Mesenchymal stem cell (in vitro differentiated cells and primary cell): Measurements from ENCODE around the gene GJC2.
A peak's percentile ranks its signal among the peaks of the same experiment; 100 is the strongest.

Source experiments
- DNase-seq: peaks from one replicate; pipeline ENCODE4 v3.0.0-alpha.2; 2013
- H2AFZ ChIP-seq: one replicate; pipeline ENCODE4 v1.6.1; 2013; ENCODE audit warnings: low read depth, mild to moderate bottlenecking, control low read depth, inconsistent platforms, low read length, moderate library complexity
- H2AK5ac ChIP-seq: 2 replicates; pipeline ENCODE4 v1.6.1; 2013; ENCODE audit warnings: low read length, moderate library complexity, mild to moderate bottlenecking, inconsistent platforms; ENCODE audit not compliant: severe bottlenecking
- H2BK120ac ChIP-seq: one replicate; pipeline ENCODE4 v1.6.1; 2013; ENCODE audit warnings: low read depth, mild to moderate bottlenecking, inconsistent platforms, low read length, moderate library complexity
- H2BK12ac ChIP-seq, 2 experiments: one replicate each; pipeline ENCODE4 v1.6.1; 2013; ENCODE audit warnings: inconsistent platforms in 2 of 2, low read length in 2 of 2, mild to moderate bottlenecking in 2 of 2, moderate library complexity in 2 of 2, control low read depth in 1 of 2
- H2BK15ac ChIP-seq: one replicate; pipeline ENCODE4 v1.6.1; 2013; ENCODE audit warnings: mild to moderate bottlenecking, low read depth, inconsistent platforms; ENCODE audit not compliant: poor library complexity, severe bottlenecking
- H2BK5ac ChIP-seq: 2 replicates; pipeline ENCODE4 v1.6.1; 2013; ENCODE audit warnings: low read depth, mild to moderate bottlenecking, low read length, control low read depth, inconsistent platforms; ENCODE audit not compliant: poor library complexity, severe bottlenecking
- H3K14ac ChIP-seq, 2 experiments: one replicate each; pipeline ENCODE4 v1.6.1; 2013; ENCODE audit warnings: inconsistent platforms in 2 of 2, low read length in 2 of 2, control low read depth in 1 of 2, mild to moderate bottlenecking in 1 of 2, moderate library complexity in 1 of 2
- H3K18ac ChIP-seq, 2 experiments: one replicate each; pipeline ENCODE4 v1.6.1; 2013; ENCODE audit warnings: inconsistent platforms in 2 of 2, low read length in 2 of 2, control low read depth in 1 of 2, low read depth in 1 of 2, mild to moderate bottlenecking in 1 of 2
- H3K23ac ChIP-seq, 2 experiments: one replicate each; pipeline ENCODE4 v1.6.1; 2013; ENCODE audit warnings: inconsistent platforms in 2 of 2, low read length in 2 of 2, mild to moderate bottlenecking in 2 of 2, moderate library complexity in 2 of 2, control low read depth in 1 of 2
- H3K27ac ChIP-seq: 2 replicates; pipeline ENCODE4 v1.5.1; 2013; ENCODE audit warnings: mild to moderate bottlenecking, moderate library complexity, low read length, control low read depth, inconsistent platforms; ENCODE audit not compliant: poor library complexity, severe bottlenecking
- H3K27me3 ChIP-seq, 2 experiments: 2 replicates each; pipeline versions ENCODE4 v1.6.1 to v1.7.0; 2013; ENCODE audit warnings: low read length in 2 of 2, mild to moderate bottlenecking in 2 of 2, moderate library complexity in 2 of 2, control low read depth in 1 of 2, inconsistent platforms in 1 of 2; ENCODE audit not compliant: control insufficient read depth in 1 of 2, insufficient read depth in 1 of 2
- H3K36me3 ChIP-seq, 2 experiments: 2 replicates each; pipeline versions ENCODE4 v1.6.1 to v1.7.0; 2013; ENCODE audit warnings: low read length in 2 of 2, control low read depth in 1 of 2, inconsistent platforms in 1 of 2, low read depth in 1 of 2, mild to moderate bottlenecking in 1 of 2; ENCODE audit not compliant: insufficient read depth in 2 of 2, control insufficient read depth in 1 of 2
- H3K4ac ChIP-seq, 2 experiments: one replicate each; pipeline ENCODE4 v1.6.1; 2013; ENCODE audit warnings: inconsistent platforms in 2 of 2, low read length in 2 of 2, mild to moderate bottlenecking in 2 of 2, moderate library complexity in 2 of 2, control low read depth in 1 of 2, low read depth in 1 of 2
- H3K4me1 ChIP-seq: 2 replicates; pipeline ENCODE4 v1.6.1; 2013; ENCODE audit warnings: low read depth, low read length, control low read depth; ENCODE audit not compliant: control insufficient read depth, insufficient read depth
- H3K4me2 ChIP-seq: 2 replicates; pipeline ENCODE4 v1.6.1; 2013; ENCODE audit warnings: low read length, mild to moderate bottlenecking, inconsistent platforms; ENCODE audit not compliant: poor library complexity, severe bottlenecking
- H3K4me3 ChIP-seq, 2 experiments: 2 replicates each; pipeline versions ENCODE4 v1.5.1 to v1.7.0; 2013; ENCODE audit warnings: low read length in 2 of 2, mild to moderate bottlenecking in 2 of 2, control low read depth in 1 of 2, low read depth in 1 of 2; ENCODE audit not compliant: insufficient read depth in 1 of 2
- H3K79me1 ChIP-seq: replicated peaks from 2 replicates; pipeline ENCODE4 v1.6.1; 2013; ENCODE audit warnings: mild to moderate bottlenecking, control low read depth, low read length, inconsistent platforms; ENCODE audit not compliant: poor library complexity, severe bottlenecking
- H3K9ac ChIP-seq: 2 replicates; pipeline ENCODE4 v1.7.0; 2013; ENCODE audit warnings: mild to moderate bottlenecking, low read length, moderate library complexity
- H3K9me3 ChIP-seq: 2 replicates; pipeline ENCODE4 v1.7.0; 2013; ENCODE audit warnings: mild to moderate bottlenecking, low read length; ENCODE audit not compliant: control insufficient read depth
- H4K8ac ChIP-seq: one replicate; pipeline ENCODE4 v1.6.1; 2013; ENCODE audit warnings: inconsistent platforms, mild to moderate bottlenecking, low read length, moderate library complexity
- H4K91ac ChIP-seq: one replicate; pipeline ENCODE4 v1.6.1; 2013; ENCODE audit warnings: mild to moderate bottlenecking, low read length, inconsistent platforms
- WGBS: methylation state at CpG from one replicate; pipeline ENCODE4 v1.1.7; 2013; ENCODE audit warnings: mixed read lengths; 5-methylcytosine and 5-hydroxymethylcytosine counted together

Gene GJC2

GRCh38 chr1:228177721-228178710, 28.3 kb downstream of the GJC2 start:
- Histone ChIP-seq H3K27me3 (no peaks in the 10 kb centered on the region), H3K4me2 (no peak overlapping the region), H3K23ac (no peak overlapping the region)

GRCh38 chr1:228178737-228179684, 29.3 kb downstream of the GJC2 start:
- Histone ChIP-seq H2BK12ac (no peak overlapping the region), H3K27me3 (no peaks in the 10 kb centered on the region), H2AK5ac (no peak overlapping the region), H3K79me1 (peaks cover 32% of the 10 kb centered on the region), H3K14ac (no peak overlapping the region), H3K4me2 (no peak overlapping the region), H3K9me3 (no peaks in the 10 kb centered on the region), H2BK15ac (no peak overlapping the region), H3K36me3 (peaks cover 5 to 40% of the 10 kb centered on the region in 2 experiments), H4K91ac (no peak overlapping the region), H3K4ac (peak overlapping the region in 1 of 2 experiments; percentile 79), H3K27ac (no peak overlapping the region), H3K4me3 (no peak overlapping the region), H3K9ac (no peak overlapping the region), H3K4me1 (peaks cover 1% of the 10 kb centered on the region), H2BK5ac (no peak overlapping the region), H2BK120ac (no peak overlapping the region), H4K8ac (peak overlapping the region; percentile 72), H3K23ac (no peak overlapping the region), H2AFZ (no peak overlapping the region), H3K18ac (no peak overlapping the region)
- 92% methylated on average over 11 of the region's 12 CpGs for WGBS
- DNase-seq, result peak; percentile 45

More at GRCh38 chr1:228177721-228178710, 28.3 kb downstream of the GJC2 start:
- no peak overlapping the region for H3K9ac ChIP-seq
- H3K4ac ChIP-seq, result no peak overlapping the region
- no peak overlapping the region for H3K18ac ChIP-seq
- H2BK15ac ChIP-seq, result no peak overlapping the region
- H3K27ac ChIP-seq, result no peak overlapping the region
- peaks cover 7% of the 10 kb centered on the region for H3K4me1 ChIP-seq
- H2BK12ac ChIP-seq, result no peak overlapping the region
- peaks cover 38% of the 10 kb centered on the region for H3K79me1 ChIP-seq
- H3K36me3 ChIP-seq, result peaks cover 5 to 40% of the 10 kb centered on the region in 2 experiments
- no peak for DNase-seq
- H4K91ac ChIP-seq, result no peak overlapping the region
- H3K9me3 ChIP-seq, result no peaks in the 10 kb centered on the region
- no peak overlapping the region for H2AFZ ChIP-seq
- WGBS, result 91% methylated on average over 11 of the region's 12 CpGs
- no peak overlapping the region for H2BK120ac ChIP-seq
- H2BK5ac ChIP-seq, result no peak overlapping the region
- no peak overlapping the region for H2AK5ac ChIP-seq
- H3K14ac ChIP-seq, result no peak overlapping the region
- no peak overlapping the region for H3K4me3 ChIP-seq
- H4K8ac ChIP-seq, result peak overlapping the region; percentile 43

GRCh38 chr1:228180271-228180958, 30.7 kb downstream of the GJC2 start:
- Histone ChIP-seq H2BK5ac (no peak overlapping the region), H2BK12ac (no peak overlapping the region), H3K36me3 (peaks cover 0 to 30% of the 10 kb centered on the region in 2 experiments), H3K4me1 (no peaks in the 10 kb centered on the region), H2AFZ (no peak overlapping the region), H2AK5ac (no peak overlapping the region), H3K9ac (no peak overlapping the region), H4K8ac (no peak overlapping the region), H2BK15ac (no peak overlapping the region), H3K4ac (no peak overlapping the region), H3K23ac (no peak overlapping the region), H3K27me3 (no peaks in the 10 kb centered on the region), H3K4me3 (no peak overlapping the region), H3K79me1 (peaks cover 21% of the 10 kb centered on the region), H3K9me3 (no peaks in the 10 kb centered on the region), H3K4me2 (no peak overlapping the region), H3K18ac (no peak overlapping the region), H3K27ac (no peak overlapping the region), H4K91ac (no peak overlapping the region), H2BK120ac (no peak overlapping the region), H3K14ac (no peak overlapping the region)
- whole genome bisulfite sequencing, result 92% methylated on average over 4 of the region's 4 CpGs
- peak; percentile 14 for DNase-seq
